Activated CD4-positive, alpha-beta T cell treated with anti-CD3 and anti-CD28 coated beads for 1 hour (primary cell): Measurements from ENCODE around the gene SLC30A2.

Experiments used
- DNase-seq: peaks from one replicate; pipeline ENCODE4 v3.0.0-alpha.2; 2020

SLC30A2 gene

DNA sequence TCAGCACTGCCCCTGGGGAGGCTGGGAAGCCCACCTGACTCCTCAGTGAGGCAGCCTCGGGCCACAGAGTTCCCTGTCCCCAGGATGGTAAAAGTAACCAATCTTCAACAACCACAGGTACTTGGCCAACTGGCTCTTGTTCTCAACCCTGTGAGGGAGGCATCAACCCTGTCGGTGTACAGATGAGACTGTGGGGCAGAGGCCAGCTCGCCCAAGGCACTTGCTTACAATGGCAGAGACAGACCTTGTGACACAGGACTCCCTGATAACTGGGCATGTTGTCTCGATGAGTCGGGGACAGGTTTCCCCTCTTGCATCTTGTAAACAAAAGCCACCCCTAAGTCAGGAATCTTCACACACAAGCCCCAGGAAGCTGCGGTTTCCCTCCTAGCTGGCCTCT is 8.0 kb downstream of the SLC30A2 start:
- DNase-seq, result no peak

GRCh38 chr1:26036756-26037281 is 9.1 kb downstream of the SLC30A2 start:
- no peak for DNase-seq

DNA sequence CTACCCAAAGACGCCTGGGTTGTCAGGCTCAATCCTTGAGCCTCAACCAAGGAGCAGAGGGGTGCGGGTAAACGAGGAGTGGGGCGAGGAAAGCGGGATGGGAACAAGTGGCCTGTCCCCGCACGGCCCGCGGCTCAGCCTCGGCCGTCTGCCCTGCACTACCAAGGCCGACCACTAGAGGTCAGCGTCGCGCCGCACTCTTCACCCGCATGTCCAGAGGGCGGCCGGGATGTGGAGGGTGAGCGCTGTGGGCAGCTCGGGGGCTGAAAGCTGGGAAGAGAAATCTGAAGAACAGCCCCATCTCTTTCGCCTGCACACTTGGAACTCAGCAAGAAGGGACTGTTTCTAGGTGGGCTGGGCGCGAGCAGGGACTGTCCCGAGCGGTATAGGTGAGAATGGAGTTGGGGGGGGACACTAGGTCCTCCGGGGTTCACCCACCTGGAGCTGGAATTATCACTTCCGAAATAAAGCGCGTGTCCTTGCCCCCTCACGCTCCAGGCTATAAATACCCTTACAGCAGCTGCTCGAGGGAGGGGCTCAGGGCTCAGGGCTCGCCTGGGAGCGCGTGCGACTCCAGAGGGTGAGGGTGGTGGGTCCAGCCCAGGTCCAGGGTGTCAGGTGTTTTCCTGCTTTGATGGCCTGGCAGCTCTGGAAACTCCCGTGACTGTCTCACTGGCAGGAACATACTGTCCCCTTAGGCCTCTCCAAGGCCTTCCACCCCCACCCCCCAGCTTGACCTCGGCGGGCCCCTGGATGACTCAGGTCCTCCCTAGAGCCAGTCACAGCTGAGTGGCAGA is 9.8 kb downstream of the SLC30A2 start:
- DNase-seq, result peak; percentile 62

GRCh38 chr1:26035203-26035958 is 10.5 kb downstream of the SLC30A2 start:
- peak; percentile 87 for DNase-seq

- DNase-seq, result no peak
Measured at GRCh38 chr1:26034504-26035202, 11.3 kb downstream of the SLC30A2 start.

DNA sequence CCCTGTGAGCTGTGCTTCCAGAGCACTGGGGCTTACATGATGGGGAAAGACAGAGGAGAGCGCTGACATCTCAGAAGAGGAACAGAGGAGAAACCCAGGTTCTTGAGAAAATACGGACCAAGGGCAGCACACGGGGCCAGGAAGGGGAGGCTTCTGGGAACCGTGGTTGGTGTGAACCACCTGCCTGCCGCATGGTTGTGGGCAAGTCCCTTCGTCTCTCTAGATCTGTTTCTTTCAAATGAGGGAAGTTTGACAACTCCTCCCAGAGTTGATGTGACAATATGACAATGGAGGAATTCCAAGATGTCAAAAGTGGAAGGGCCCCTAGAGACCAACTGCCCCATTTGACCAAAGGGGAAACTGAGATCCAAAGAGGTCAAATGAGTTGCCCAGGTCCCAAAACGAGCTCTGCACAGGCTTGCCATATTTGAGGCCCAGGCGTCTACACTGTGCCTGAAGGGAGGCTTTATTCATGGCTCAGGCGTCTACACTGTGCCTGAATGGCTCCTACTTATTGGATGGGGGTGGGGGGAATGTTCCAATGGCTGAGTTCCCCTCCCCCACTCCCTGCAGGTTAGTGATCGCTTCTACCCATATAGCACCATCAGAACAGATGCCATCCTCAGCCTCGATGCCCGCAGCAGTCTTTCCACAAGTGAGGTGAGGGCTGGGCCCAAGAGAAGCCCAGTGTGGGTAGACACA is 13.1 kb downstream of the SLC30A2 start:
- no peak for DNase-seq

GRCh38 chr1:26031611-26032220 is 14.2 kb downstream of the SLC30A2 start:
- no peak for DNase-seq

DNA sequence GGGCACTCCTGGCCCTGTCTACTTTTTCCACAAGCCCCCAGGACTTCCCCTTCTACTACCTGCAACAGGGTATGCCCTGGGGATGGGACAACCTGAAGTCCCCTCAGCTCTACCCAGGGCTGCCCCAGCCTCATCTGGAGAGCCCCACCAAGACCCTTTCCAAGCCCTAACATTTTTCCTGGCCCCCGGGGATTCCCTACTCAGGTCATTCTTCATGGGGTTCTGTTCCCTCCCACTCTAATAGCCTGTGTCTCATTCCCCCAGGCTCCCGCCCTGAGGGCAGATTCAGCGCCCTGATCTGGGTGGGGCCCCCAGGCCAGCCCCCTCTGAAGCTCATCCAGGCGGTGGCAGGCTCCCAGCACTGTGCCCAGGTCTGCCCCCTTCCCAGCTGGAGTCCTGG is 14.7 kb downstream of the SLC30A2 start:
- DNase-seq, result no peak

DNA sequence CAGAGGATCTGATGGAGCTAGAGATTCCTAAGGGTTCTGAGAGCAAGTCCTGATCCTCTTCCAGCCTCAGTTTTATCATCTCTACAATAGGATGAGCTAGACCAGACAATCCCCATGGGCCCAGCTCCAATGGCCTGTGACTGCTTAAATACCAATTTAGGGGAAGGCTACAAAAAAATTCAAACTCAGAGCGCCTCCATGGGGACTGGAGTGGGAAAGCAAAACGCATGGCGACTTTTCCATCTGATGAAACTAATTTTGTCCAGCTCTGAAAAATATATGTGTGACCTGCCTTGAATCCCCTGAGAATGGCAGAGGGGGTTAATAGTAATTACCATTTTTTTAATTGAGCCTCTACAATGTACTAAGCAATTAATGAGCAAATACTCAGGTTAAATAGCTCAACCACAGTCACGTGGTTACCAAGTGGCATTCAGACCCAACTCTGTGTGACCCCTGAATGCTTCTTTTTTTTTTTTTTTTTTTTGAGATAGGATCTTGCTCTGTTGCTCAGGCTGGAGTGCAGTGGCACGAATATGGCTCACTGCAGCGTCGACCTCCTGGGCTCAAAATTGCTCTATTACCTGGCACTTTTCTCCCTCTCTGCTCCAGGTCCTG is 15.9 kb downstream of the SLC30A2 start:
- DNase-seq, result no peak

GRCh38 chr1:26029054-26029863 is 16.7 kb downstream of the SLC30A2 start:
- DNase-seq, result no peak

DNA sequence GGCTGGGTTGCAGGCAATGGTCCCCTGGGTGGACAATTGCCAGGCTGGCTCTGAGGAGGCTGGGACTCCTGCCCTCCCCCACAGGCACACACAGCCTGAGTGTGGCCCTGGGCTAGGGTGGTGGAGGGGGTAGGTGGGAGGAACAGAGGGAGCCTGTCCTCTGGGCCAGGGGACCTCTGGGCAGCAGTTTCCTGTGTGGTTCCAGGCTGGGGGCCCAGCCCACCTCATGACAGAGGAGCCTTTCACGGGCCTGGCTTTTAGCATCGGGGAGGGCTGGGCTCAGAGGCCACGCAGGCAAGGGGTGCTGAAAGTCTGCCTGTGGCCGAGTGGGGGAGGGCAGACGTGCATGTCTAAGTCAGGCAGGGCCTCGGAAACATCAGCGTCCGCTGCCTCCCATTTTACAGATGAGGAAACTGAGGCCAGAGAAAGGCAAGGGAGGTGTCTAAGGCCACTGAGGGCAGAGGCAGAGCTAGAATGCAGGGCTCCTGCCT is 17.4 kb downstream of the SLC30A2 start:
- DNase-seq, result no peak

DNA sequence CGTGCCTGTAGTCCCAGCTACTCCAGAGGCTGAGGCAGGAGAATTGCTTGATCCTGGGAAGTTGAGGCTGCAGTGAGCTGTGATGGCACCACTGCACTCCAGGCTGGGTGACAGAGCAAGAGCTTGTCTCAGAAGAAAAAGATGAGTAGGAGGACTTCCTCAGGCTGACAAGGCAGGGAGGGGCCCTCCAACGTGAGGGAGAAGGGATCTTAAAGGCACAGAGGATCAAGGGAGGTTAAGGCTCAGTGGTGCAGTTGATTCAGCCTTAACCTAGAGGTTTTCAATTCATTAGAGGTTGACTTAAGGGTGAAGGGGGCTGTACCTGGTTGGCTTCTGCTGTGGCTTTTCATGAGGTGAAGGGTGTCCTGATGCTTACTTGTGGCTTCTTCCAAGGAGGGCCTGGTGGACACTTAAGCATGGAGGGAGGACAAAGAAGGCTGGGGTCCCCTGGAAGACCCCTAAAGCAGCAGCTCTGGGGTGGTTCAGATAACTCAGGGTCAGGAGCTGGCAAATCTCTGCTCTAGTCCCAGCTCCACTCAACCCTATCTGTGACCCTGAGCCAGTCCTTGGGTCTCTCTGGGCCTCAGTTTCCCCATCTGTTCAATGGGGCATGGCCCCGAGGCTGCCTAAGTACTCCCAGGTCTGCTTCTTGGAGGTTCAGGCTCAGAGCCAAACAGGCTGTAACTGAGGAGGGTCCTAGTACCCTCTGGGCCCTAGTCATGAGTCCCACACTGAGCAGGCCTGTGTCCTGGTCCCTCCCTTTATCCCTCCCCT is 18.0 kb downstream of the SLC30A2 start:
- DNase-seq, result no peak

- no peak for DNase-seq
Measured at GRCh38 chr1:26025517-26025916, 20.4 kb downstream of the SLC30A2 start.

GRCh38 chr1:26025060-26025459 is 20.9 kb downstream of the SLC30A2 start:
- DNase-seq, result no peak

DNA sequence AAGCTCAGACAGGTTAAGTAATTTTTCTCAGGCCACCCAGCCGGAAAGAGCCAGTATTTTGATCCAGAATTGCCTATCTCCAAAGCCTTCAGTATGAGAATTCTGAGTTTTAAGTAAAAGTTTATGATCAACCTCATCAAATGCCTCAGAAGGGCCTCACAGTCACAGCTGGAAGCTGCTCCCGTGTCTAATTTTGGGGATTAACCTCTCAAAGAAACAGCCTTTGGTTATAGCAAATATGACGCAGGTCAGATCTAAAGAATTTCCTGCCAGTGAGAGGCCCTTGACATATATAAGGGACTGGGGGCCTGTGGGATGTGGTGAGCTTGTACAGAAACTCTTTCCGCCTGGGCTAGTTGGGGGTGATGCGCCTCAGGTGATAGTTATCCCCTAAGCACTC is 22.1 kb downstream of the SLC30A2 start:
- no peak for DNase-seq

GRCh38 chr1:26023009-26023408 is 22.9 kb downstream of the SLC30A2 start:
- DNase-seq, result no peak

DNA sequence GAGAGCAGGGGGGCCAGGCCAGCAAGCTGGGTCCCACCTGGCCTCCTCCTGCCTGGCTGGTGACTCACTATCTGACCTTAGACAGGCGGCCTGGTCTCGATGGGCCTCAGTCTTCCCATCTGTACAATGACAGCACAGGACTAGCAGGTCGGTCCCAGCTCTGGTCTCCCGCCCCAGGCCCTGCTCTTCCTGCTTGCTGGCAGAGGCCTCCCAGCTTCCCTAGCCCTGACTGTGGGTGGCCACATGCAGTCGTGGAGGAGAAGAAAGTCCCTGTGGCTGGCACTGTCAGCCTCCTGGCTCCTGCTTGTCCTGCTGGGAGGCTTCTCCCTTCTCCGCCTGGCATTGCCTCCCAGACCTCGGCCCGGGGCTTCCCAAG is 23.5 kb downstream of the SLC30A2 start:
- no peak for DNase-seq

DNA sequence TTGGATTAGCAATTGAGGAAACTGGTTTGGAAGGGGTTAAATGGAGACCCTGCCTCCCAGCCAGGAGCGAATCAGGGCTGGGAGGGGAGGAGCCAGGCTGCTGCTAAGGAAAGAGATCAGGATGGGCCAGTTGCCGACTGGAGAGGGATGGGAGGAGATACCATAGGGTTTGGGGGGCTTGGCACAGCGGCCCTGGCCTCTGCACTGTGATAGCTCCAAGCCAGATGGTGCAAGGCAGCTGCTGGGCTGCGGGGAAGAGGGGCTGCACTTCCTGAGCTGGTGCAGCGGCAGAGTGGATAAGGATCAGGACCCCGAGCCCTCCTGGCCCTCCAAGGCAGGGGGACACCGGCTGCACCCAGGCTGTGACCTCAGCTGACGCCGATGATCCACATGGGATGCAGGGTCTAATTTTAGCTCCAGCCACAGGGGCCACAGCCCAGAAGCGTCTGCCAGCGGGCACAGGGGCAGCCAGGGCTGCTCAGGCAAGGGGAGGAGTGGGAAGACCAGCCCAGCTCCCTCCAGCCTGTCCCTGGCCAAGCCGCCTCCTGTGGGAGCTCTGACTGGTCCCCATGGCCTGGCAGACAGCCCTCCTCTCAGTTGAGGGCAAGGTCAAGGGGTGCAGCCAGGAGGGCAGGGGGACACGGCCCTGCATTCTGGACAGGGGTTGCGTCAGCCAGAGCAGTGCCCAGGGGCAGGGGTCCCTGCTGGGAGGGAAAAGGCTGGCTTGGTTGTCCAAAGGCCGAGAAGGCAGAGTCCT is 24.1 kb downstream of the SLC30A2 start, which contains the start of gene EXTL1:
TSS of gene EXTL1 (plus strand) at position 129 of the 757 bp plus-strand sequence. CDS start 872 bp downstream, outside the sequence.
- no peak for DNase-seq
